ENCODE measurements around the gene INTS14. TPM values are rescaled to one million over a fixed set of nuclear protein-coding genes. Genes with fewer than 3 reads are reported as not detected.
"Not testable (repeated sequence)": the region's sequence is repeated elsewhere in the genome, so short reads cannot be mapped to it uniquely, and the experiment has no call there.

The INTS14 gene
- total and polyA plus RNA-seq, 11 donors, result 5.7 to 19.3 (median 15.1) TPM

DNA sequence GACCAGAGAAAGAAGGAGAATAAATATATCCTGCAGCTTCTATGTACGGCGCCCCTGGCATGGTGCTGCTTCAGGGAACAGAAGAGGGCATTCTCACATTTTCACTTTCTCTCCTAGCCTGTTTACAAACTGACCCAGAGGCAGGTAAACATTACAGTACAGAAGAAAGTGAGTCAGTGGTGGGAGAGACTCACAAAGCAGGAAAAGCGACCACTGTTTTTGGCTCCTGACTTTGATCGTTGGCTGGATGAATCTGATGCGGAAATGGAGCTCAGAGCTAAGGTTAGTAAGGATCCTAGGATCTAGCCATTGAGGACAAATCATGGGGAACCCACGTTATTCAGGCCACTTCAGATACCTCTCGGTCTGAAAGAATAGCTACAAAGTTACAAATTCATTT is 54.3 kb downstream of the INTS14 start:
- Histone ChIP-seq H3K9me3 (no peaks in the 10 kb centered on the region), H3K27me3 (no peaks in the 10 kb centered on the region), H3K4me3 (no peak overlapping the region), H3K4me1 (no peaks in the 10 kb centered on the region), H3K27ac (no peak overlapping the region), H3K36me3 (peaks cover 0 to 74% (median 40%) of the 10 kb centered on the region in 9 donors)
- ATAC-seq, result no peak
- intact Hi-C loops (cut with DNase I), result no loop called here
- no peak for DNase-seq
- TF ChIP-seq, protein P1, sequence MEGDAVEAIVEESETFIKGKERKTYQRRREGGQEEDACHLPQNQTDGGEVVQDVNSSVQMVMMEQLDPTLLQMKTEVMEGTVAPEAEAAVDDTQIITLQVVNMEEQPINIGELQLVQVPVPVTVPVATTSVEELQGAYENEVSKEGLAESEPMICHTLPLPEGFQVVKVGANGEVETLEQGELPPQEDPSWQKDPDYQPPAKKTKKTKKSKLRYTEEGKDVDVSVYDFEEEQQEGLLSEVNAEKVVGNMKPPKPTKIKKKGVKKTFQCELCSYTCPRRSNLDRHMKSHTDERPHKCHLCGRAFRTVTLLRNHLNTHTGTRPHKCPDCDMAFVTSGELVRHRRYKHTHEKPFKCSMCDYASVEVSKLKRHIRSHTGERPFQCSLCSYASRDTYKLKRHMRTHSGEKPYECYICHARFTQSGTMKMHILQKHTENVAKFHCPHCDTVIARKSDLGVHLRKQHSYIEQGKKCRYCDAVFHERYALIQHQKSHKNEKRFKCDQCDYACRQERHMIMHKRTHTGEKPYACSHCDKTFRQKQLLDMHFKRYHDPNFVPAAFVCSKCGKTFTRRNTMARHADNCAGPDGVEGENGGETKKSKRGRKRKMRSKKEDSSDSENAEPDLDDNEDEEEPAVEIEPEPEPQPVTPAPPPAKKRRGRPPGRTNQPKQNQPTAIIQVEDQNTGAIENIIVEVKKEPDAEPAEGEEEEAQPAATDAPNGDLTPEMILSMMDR (IDR thresholded peaks at IDR 0.05), result no peak
- TF ChIP-seq POLR2A (IDR thresholded peaks at IDR 0.05), result no peak
- 94 to 98% (median 96%) methylated on average over 7 of the region's 7 CpGs for WGBS, 4 donors

DNA sequence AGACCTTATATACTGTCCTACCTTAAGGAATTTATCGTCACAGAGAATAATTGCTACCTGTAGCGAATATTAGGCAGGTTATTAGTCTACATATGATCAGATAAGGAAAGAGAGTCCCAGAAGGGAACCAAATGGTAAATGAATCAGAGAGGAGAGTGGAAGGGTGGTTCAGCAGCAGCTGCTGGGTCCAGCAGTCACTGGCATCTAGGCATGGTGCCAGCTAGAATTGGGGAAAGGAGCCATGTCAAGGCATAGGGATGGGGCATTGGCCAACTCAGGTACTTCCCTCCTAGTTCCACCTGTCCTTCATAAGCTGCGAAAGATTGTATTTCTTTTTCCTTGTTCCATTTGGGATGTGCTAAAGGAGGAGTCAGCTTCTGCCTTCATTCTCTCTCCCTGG is 57.2 kb downstream of the INTS14 start:
- intact Hi-C loops (cut with DNase I), result no loop called here
- Histone ChIP-seq H3K27me3 (no peaks in the 10 kb centered on the region), H3K36me3 (peaks cover 0 to 53% (median 28%) of the 10 kb centered on the region in 9 donors), H3K9me3 (no peaks in the 10 kb centered on the region), H3K27ac (no peak overlapping the region), H3K4me1 (peaks cover 0 to 12% (median 0%) of the 10 kb centered on the region in 12 donors), H3K4me3 (no peak overlapping the region)
- DNase-seq, result no peak
- TF ChIP-seq, protein P1 (IDR thresholded peaks at IDR 0.05), result no peak
- TF ChIP-seq POLR2A (IDR thresholded peaks at IDR 0.05), result no peak
- no peak for ATAC-seq
- 95 to 98% (median 97%) methylated on average over 3 of the region's 3 CpGs for WGBS, 4 donors

DNA sequence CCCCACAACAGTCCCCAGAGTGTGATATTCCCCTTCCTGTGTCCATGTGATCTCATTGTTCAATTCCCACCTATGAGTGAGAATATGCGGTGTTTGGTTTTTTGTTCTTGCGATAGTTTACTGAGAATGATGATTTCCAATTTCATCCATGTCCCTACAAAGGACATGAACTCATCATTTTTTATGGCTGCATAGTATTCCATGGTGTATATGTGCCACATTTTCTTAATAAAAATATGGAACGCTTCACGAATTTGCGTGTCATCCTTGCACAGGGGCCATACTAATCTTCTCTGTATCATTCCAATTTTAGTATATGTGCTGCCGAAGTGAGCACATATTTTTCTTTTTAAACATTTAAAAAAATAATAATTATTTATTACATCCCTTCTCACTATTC is 58.1 kb downstream of the INTS14 start:
- H3K27me3 ChIP-seq; H3K4me3 ChIP-seq; DNase-seq; H3K9me3 ChIP-seq; H3K27ac ChIP-seq; intact Hi-C loops (cut with DNase I); ATAC-seq: not testable (repeated sequence)
- Histone ChIP-seq H3K36me3 (peaks cover 0 to 44% (median 20%) of the 10 kb centered on the region in 9 donors), H3K4me1 (peaks cover 0 to 12% (median 0%) of the 10 kb centered on the region in 12 donors)
- WGBS, 4 donors, result 97 to 99% (median 98%) methylated on average over 4 to 5 of the region's 6 CpGs

DNA sequence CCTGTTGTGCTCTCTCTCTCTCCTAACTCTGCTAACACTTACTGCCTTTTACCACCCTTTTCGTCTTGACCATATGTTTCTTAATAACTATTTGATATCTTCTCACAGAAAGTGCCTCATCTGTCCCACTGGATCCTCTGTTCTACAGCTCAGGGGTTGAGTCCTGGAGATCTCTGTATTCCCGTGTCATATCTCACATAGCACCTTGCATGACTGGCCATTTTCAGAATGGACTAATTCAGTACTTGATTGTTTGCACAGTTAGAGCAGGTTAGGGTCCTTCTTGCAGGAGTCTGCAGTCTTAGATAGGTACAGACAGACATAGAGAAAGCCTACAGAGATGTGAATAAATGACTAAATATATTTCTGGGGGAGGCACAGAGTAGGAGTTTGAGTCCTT is 59.7 kb downstream of the INTS14 start:
- intact Hi-C loops (cut with DNase I), result no loop called here
- Histone ChIP-seq H3K4me3 (no peak overlapping the region), H3K9me3 (no peaks in the 10 kb centered on the region), H3K27ac (no peak overlapping the region), H3K4me1 (peaks cover 0 to 12% (median 0%) of the 10 kb centered on the region in 12 donors), H3K36me3 (peaks cover 0 to 29% (median 13%) of the 10 kb centered on the region in 9 donors), H3K27me3 (no peaks in the 10 kb centered on the region)
- 69 to 78% (median 76%) methylated on average over 2 of the region's 2 CpGs for WGBS, 4 donors
- TF ChIP-seq, protein P1 (IDR thresholded peaks at IDR 0.05), result no peak
- no peak for TF ChIP-seq POLR2A (IDR thresholded peaks at IDR 0.05)
- no peak for ATAC-seq
- DNase-seq, result no peak

DNA sequence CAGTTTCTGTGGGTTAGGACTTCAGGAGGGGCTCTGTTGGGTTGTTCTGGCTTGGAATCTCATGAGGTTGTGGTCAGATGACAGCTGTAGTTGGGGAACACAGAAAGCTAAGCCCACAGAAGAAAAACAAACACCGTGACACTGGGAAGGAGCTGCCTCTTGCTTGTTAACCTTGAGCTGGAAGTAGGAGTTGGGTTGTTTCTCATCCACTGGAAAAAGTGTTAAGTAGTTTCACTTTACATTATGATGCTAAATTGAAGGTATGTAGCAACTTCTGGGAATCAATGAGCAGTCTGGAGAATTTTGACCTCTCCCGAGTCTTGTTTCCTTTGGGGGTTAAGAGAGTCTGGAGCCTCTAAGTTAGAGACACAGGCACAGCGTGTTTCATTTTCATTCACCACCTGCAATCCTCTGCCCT is 60.2 kb downstream of the INTS14 start:
- H3K36me3 ChIP-seq, result peaks cover 0 to 27% (median 8%) of the 10 kb centered on the region in 9 donors
- 56 to 85% (median 83%) methylated on average over 3 of the region's 3 CpGs for WGBS, 4 donors
- H3K4me1 ChIP-seq, result peaks cover 0 to 12% (median 0%) of the 10 kb centered on the region in 12 donors
- H3K27ac ChIP-seq, result no peak overlapping the region
- no peak overlapping the region for H3K4me3 ChIP-seq
- ATAC-seq (no peak), DNase-seq (no peak)
- TF ChIP-seq, protein P1 (IDR thresholded peaks at IDR 0.05), result no peak
- no peak for TF ChIP-seq POLR2A (IDR thresholded peaks at IDR 0.05)
- intact Hi-C loops (cut with DNase I), result no loop called here
- H3K27me3 ChIP-seq, result no peaks in the 10 kb centered on the region
- no peaks in the 10 kb centered on the region for H3K9me3 ChIP-seq

DNA sequence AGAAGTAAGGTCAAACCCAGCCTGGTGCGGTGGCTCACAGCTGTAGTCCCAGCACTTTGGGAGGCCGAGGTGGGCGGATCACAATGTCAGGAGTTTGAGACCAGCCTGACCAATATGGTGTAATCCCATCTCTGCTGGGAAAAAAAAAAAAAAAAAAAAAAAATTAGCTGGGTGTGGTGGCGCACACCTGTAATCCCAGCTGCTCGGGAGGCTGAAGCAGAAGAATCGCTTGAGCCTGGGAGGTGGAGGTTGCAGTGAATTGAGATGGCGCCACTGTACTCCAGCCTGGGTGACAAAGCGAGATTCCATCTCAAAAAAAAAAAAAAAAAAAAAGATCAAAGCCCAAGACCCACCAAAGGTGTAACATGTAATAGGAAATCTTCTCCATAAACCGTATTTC is 61.6 kb downstream of the INTS14 start:
- H3K27ac ChIP-seq; H3K27me3 ChIP-seq; H3K4me3 ChIP-seq; intact Hi-C loops (cut with DNase I); ATAC-seq; DNase-seq; H3K9me3 ChIP-seq: not testable (repeated sequence)
- WGBS, 4 donors, result 95 to 98% (median 98%) methylated on average over 9 of the region's 9 CpGs
- peaks cover 0 to 16% (median 0%) of the 10 kb centered on the region in 9 donors for H3K36me3 ChIP-seq
- peaks cover 0 to 12% (median 0%) of the 10 kb centered on the region in 12 donors for H3K4me1 ChIP-seq

All from heart left ventricle (tissue), 16 donors.